Measurements from ENCODE around the gene GPSM1.

Gene GPSM1

DNA sequence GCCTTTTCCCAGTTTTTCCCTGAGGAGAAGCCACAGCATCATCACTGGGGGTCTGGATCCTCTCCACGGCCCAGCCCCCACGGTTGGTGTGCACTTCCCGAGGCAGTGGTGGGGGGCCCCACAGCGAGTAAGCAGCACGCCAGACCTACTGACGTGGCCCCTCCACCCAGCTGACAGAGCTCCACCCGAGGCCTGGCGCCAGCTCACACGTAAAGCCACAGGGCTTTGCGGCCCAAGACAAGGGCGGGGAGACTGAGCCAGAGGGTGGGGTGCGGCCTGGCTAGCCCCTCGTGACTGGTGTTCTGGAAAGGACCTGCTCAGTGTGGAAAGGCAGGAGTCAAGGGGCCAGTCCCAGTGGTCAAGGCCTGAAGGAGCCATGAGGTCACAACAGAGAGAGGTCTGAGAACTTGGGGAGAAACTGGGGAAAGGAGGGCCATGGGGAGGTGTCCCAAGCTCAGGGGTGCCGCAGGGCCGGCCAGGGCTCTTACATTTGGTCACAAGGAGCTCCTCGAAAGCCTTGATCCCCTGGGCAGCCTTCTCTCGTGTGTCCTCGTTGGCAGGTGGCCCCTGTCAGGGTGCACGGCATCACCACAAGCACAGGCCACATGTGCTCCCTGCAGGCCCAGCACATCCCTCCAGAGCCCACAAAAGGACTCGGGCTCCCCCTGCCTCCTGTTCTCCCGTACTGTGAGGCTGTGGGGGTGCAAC lies 67.1 kb downstream of the GPSM1 start:
- Histone ChIP-seq H3K4me3 (ENCODE audit: low read length) (no peak overlapping the region), H3K4me1 (ENCODE audit: control insufficient read depth, insufficient read depth, low read length) (peaks cover 11% of the 10 kb centered on the region), H3K9ac (ENCODE audit: low read depth, low read length) (no peak overlapping the region), H3K4me2 (ENCODE audit: low read length) (no peak overlapping the region), H3K36me3 (ENCODE audit: insufficient read depth, low read length) (peaks cover 63% of the 10 kb centered on the region), H3K27me3 (ENCODE audit: control insufficient read depth, insufficient read depth, low read length) (no peaks in the 10 kb centered on the region), H3K9me3 (replicated peaks; ENCODE audit: low read length) (no peaks in the 10 kb centered on the region)

DNA sequence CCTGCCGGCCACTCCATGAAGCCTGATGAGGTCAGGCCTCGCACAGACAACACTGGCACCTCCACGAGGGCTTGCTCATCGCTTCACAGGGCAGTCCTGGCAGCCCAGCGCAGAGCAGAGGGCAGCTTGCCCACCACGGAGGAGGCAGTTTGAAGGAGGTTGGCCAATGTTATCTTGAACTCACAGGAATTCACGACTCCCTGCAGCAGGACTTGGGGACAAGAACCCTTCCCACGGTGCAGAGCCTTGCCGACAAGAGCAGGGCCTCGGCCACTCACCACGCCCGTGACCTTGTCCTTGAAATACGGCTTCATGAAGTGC lies 67.6 kb downstream of the GPSM1 start:
- Histone ChIP-seq H3K9ac (ENCODE audit: low read depth, low read length) (no peak overlapping the region), H3K36me3 (ENCODE audit: insufficient read depth, low read length) (peaks cover 61% of the 10 kb centered on the region), H3K4me1 (ENCODE audit: control insufficient read depth, insufficient read depth, low read length) (peaks cover 11% of the 10 kb centered on the region)

DNA sequence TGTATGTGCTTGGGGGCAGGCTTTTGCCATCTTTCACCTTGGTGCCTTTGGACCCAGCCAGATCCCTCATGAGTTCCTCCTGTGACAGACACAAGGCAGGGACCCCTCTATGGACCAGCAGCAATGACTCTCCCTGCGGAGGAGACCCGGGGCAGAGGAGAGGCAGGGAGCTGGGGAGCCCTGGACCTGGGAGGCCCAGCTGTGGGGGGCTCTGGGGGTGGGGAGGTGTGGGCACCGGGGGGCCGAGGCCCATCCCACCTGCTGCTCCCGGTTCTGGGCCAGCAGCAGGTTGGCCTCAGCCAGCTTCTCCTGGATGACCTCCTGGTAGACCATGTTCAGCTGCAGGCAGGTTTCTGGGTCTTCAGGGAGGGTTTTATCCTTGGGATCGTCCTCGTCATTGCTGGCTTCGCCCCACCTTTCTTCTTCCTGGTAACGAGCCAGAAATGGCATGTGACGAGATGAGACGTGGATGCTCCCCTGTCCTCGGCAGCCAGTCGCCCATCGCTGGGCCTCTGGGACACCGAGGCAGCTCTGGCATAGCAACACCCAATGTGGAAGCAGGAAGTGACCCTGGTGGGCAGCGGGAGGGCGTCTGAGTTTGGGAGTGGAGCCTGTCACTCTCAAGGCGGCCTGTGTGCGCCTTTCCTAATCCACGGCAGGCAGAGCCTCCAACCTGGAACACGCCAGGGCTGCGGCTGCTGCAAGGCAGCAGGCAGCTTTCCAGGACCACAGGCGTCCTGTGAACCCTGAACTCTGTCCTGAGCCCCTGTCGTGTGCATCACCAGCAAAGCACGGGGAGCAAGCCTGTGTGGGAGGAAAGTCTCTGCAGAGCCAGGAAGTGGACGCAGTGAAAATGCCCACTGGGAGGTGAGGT lies 68.2 kb downstream of the GPSM1 start:
- H3K4me1 ChIP-seq (ENCODE audit: control insufficient read depth, insufficient read depth, low read length), result peaks cover 15% of the 10 kb centered on the region
- no peaks in the 10 kb centered on the region for H3K9me3 ChIP-seq (replicated peaks; ENCODE audit: low read length)
- no peak overlapping the region for H3K4me3 ChIP-seq (ENCODE audit: low read length)
- H3K4me2 ChIP-seq (ENCODE audit: low read length), result no peak overlapping the region
- no peaks in the 10 kb centered on the region for H3K27me3 ChIP-seq (ENCODE audit: control insufficient read depth, insufficient read depth, low read length)
- H3K36me3 ChIP-seq (ENCODE audit: insufficient read depth, low read length), result peaks cover 61% of the 10 kb centered on the region
- no peak overlapping the region for H3K9ac ChIP-seq (ENCODE audit: low read depth, low read length)

More for the DNA sequence above, 67.6 kb downstream of the GPSM1 start:
- no peaks in the 10 kb centered on the region for H3K9me3 ChIP-seq (replicated peaks; ENCODE audit: low read length)
- no peak overlapping the region for H3K4me2 ChIP-seq (ENCODE audit: low read length)
- no peaks in the 10 kb centered on the region for H3K27me3 ChIP-seq (ENCODE audit: control insufficient read depth, insufficient read depth, low read length)
- H3K4me3 ChIP-seq (ENCODE audit: low read length), result no peak overlapping the region

DNA sequence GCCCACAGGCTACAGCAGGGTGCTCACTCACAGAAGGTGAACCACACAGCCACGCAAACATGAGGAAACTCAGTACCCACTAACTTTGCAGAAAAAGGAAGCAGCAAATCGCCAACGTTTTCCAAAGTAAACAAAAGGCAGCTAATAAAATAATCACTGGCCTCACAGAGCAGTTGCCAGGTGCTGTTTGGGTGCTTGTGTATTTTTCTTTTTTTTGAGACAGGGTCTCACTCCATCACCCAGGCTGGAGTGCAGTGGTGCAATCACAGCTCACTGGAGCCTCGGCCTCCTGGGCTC lies 68.8 kb downstream of the GPSM1 start:
- peaks cover 59% of the 10 kb centered on the region for H3K36me3 ChIP-seq (ENCODE audit: insufficient read depth, low read length)
- no peaks in the 10 kb centered on the region for H3K27me3 ChIP-seq (ENCODE audit: control insufficient read depth, insufficient read depth, low read length)
- peaks cover 16% of the 10 kb centered on the region for H3K4me1 ChIP-seq (ENCODE audit: control insufficient read depth, insufficient read depth, low read length)
- H3K4me3 ChIP-seq (ENCODE audit: low read length), result no peak overlapping the region
- H3K9me3 ChIP-seq (replicated peaks; ENCODE audit: low read length), result no peaks in the 10 kb centered on the region
- no peak overlapping the region for H3K4me2 ChIP-seq (ENCODE audit: low read length)
- no peak overlapping the region for H3K9ac ChIP-seq (ENCODE audit: low read depth, low read length)

DNA sequence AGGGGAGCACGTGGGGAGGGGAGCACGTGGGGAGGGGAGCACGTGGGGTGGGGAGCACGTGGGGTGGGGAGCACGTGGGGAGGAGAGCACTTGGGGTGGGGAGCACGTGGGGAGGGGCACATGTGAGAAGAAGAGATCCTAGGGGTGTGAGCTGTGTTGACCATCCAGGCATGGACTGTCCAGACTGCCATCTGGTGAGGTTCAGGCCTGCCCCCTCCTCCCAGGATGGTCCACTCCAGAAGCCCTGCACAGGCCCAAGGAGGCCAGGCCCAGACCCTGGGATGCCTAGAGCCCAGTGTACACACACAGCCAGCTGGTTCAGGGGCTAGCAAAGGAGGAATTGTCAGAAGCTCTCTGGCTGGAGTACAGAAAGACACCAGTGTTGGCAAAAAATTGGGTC lies 70.3 kb downstream of the GPSM1 start:
- Histone ChIP-seq H3K4me2 (ENCODE audit: low read length) (no peak overlapping the region), H3K9me3 (replicated peaks; ENCODE audit: low read length) (no peaks in the 10 kb centered on the region), H3K4me3 (ENCODE audit: low read length) (no peak overlapping the region), H3K27me3 (ENCODE audit: control insufficient read depth, insufficient read depth, low read length) (no peaks in the 10 kb centered on the region), H3K36me3 (ENCODE audit: insufficient read depth, low read length) (peaks cover 53% of the 10 kb centered on the region), H3K9ac (ENCODE audit: low read depth, low read length) (no peak overlapping the region), H3K4me1 (ENCODE audit: control insufficient read depth, insufficient read depth, low read length) (peaks cover 16% of the 10 kb centered on the region)

DNA sequence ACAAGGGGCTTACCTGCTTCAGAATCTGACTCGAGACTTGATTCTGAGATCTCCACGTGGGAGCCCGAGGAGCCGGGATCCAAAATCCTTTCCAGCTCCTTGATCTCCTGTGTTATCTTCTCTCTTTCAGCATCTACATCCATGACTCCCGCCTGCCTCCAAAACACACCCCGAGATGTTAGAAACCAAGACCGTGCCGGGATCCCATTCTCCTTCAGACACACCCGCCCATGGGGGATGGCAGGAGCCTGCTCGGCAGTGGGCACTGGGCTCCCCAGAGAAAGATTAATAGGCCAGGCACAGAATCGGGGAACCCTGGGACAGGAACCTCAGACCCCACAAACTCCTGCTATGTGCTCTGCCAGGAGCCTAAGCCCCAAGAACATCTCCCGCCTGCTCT lies 70.9 kb downstream of the GPSM1 start:
- Histone ChIP-seq H3K27me3 (ENCODE audit: control insufficient read depth, insufficient read depth, low read length) (no peaks in the 10 kb centered on the region), H3K4me1 (ENCODE audit: control insufficient read depth, insufficient read depth, low read length) (peaks cover 16% of the 10 kb centered on the region), H3K9ac (ENCODE audit: low read depth, low read length) (peak overlapping the region; percentile 92), H3K9me3 (replicated peaks; ENCODE audit: low read length) (no peaks in the 10 kb centered on the region), H3K36me3 (ENCODE audit: insufficient read depth, low read length) (peaks cover 50% of the 10 kb centered on the region), H3K4me3 (ENCODE audit: low read length) (peak overlapping the region; percentile 98), H3K4me2 (ENCODE audit: low read length) (peak overlapping the region; percentile 99)

DNA sequence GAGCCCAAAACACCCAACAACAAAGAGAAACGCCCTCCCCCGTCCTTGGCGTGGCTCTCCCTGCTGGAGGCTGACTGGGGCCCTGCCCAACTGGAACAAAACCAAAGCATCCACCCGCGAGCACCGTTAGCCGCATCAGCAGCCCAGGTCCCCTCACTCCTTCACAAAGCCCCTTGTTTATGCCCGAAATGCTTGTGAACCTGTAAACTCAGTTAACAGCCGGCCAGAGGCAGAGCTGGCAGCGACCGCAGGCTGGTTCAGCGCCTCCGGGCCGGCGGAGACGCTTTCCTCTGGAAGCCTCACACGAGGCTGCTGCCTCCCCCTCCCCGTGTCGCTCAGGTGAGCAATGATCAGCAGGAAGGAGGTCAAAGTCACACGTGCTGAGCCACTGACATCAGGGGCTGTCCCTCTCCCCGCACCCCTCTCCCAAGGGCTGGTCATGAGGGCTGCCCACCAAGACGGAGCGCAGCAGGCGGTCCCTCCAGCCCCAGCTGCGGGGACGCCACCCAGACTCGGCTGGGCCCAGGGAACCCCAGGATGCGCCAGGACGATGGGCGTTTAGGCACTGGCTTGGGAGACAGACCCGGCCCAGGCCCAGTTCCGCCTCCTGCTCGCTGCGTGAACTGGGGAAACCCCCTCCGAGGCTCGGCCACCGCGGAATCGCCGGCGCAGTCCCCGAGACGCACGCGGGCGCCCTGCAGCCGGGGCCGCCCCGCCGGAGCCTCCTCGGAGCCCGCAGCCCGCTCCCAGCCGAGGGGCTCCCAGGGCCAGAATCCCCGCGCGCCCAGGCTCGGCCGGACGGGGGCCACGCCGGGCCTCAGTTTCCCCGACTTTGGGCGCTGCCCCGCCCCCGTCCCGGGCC lies 72.1 kb downstream of the GPSM1 start:
- Histone ChIP-seq H3K27me3 (ENCODE audit: control insufficient read depth, insufficient read depth, low read length) (no peaks in the 10 kb centered on the region), H3K9ac (ENCODE audit: low read depth, low read length) (peak overlapping the region; percentile 92), H3K4me2 (ENCODE audit: low read length) (peak overlapping the region; percentile 99), H3K4me1 (ENCODE audit: control insufficient read depth, insufficient read depth, low read length) (peaks cover 16% of the 10 kb centered on the region), H3K4me3 (ENCODE audit: low read length) (peak overlapping the region; percentile 98), H3K9me3 (replicated peaks; ENCODE audit: low read length) (no peaks in the 10 kb centered on the region), H3K36me3 (ENCODE audit: insufficient read depth, low read length) (peaks cover 45% of the 10 kb centered on the region)

DNA sequence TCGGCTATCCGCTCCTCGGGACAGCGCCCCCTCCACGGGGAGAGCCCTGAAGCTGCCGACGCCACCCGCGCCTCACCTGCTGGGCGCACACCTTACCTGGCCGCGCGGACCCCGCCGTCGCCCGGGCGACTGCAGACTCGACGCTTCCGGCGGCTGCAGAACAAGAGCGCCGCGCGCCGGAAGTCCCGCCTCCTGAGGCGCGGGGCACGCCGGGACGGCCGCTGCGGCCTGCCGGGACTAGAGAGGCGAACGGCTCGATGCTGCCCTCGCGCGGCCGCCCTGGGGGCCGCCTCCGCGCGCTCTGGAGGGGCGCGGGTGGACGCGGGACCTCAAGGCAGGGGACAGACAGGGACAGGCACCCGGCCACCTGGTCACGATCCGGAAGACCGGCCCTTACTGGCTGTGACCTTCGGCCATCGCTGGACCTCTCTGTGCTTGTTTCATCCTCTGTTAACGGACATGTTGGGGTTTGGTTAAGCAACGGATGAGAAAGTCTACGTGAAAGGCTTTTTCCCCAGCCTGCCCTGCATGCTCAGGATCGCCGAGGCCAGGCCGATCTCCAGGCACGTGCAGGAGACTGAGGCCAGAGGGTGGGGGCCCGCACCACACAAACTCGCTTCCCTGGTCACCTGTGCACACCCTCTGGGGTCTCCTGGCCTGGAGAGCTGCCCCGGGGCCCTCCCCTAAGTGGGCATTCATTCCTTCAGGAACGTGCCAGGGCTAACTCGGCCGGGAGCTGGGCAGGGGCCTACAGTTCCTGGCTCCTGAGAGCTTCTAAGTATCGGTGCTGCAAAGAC lies 72.9 kb downstream of the GPSM1 start, which contains the start of gene SNAPC4:
SNAPC4 (minus strand) TSS at position 133 of the 797 bp plus-strand sequence. CDS start 1,742 bp downstream, outside the sequence.
- Histone ChIP-seq H3K4me2 (ENCODE audit: low read length) (peak within 1 kb of the TSS; percentile 99), H3K36me3 (ENCODE audit: insufficient read depth, low read length) (peaks cover 44% of the 10 kb centered on the region), H3K4me3 (ENCODE audit: low read length) (peak within 1 kb of the TSS; percentile 98), H3K27me3 (ENCODE audit: control insufficient read depth, insufficient read depth, low read length) (no peaks in the 10 kb centered on the region), H3K4me1 (ENCODE audit: control insufficient read depth, insufficient read depth, low read length) (peaks cover 16% of the 10 kb centered on the region), H3K9ac (ENCODE audit: low read depth, low read length) (peak within 1 kb of the TSS; percentile 92), H3K9me3 (replicated peaks; ENCODE audit: low read length) (no peaks in the 10 kb centered on the region)

DNA sequence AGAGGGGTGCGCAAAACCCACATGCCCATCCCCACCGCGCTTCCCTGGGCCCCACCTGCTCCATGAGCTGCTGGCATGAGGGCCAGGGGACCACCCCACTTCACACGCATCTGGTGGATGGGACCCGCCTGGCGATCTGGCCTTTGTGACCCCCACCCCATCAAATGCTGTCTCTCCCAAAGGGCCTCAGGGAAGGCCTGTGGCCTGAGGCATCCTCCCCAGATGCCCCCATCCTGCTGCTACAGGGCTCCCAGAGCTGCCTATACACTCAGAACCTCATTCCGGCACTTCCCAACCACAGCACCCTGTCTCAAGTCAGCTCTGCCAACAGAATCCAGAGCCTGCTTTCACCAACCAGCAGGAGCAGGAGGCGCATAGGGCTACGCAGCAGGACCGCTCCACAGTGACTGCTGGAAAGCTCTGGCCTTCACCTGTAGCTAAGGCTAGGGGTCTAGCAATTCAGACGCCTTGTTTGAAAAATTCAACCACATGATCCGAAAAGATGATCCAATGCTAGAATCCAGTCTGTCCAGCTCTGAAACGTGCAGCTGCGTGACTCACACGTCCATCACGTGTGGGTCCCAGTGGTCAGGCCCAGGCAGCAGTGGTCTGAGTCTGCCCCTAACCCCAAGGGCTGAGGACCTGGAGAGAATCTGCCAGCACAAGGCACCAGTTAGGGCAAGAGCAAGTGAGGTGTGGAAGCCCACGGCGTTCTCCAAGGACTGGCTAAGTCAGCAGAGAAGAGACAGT lies 74.0 kb downstream of the GPSM1 start:
- Histone ChIP-seq H3K27me3 (ENCODE audit: control insufficient read depth, insufficient read depth, low read length) (no peaks in the 10 kb centered on the region), H3K36me3 (ENCODE audit: insufficient read depth, low read length) (peaks cover 41% of the 10 kb centered on the region), H3K9ac (ENCODE audit: low read depth, low read length) (no peak overlapping the region), H3K4me3 (ENCODE audit: low read length) (no peak overlapping the region), H3K9me3 (replicated peaks; ENCODE audit: low read length) (no peaks in the 10 kb centered on the region), H3K4me1 (ENCODE audit: control insufficient read depth, insufficient read depth, low read length) (peaks cover 16% of the 10 kb centered on the region), H3K4me2 (ENCODE audit: low read length) (no peak overlapping the region)

DNA sequence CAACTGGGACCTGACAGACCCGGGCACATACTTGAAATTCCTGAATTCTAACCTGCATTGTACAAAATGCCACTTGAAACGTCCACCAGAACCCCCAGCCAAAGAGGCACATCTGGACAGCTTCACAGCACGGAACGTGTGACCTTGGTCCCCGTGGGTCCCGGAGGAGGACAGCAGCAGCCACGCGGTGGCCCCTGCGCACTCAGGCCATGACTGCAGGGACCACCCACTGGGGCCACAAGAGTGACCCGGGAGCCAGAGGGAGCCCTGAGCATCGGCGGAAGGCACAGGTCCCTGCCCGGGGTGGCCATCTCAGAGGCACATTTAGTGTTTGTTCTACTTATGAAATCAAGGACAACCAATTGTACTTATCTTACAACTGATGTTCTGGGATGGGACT lies 74.7 kb downstream of the GPSM1 start:
- Histone ChIP-seq H3K9me3 (replicated peaks; ENCODE audit: low read length) (no peaks in the 10 kb centered on the region), H3K36me3 (ENCODE audit: insufficient read depth, low read length) (peaks cover 38% of the 10 kb centered on the region), H3K9ac (ENCODE audit: low read depth, low read length) (no peak overlapping the region), H3K4me1 (ENCODE audit: control insufficient read depth, insufficient read depth, low read length) (peaks cover 16% of the 10 kb centered on the region), H3K27me3 (ENCODE audit: control insufficient read depth, insufficient read depth, low read length) (no peaks in the 10 kb centered on the region), H3K4me3 (ENCODE audit: low read length) (no peak overlapping the region), H3K4me2 (ENCODE audit: low read length) (no peak overlapping the region)

Measured in skeletal muscle satellite cell (primary cell).